ENCODE data around the gene U2AF1L4.

GRCh38 chr19:35757231-35757748 lies 12.1 kb upstream of the U2AF1L4 start:
- TF ChIP-seq CTCF (IDR thresholded peaks at IDR 0.05; ENCODE audit: low read depth, low read length, poor library complexity, severe bottlenecking) (no peak), EZH2phosphoT487 (IDR thresholded peaks at IDR 0.05; ENCODE audit: borderline replicate concordance, low read length) (no peak)
